HCT116 (cell line): ENCODE results near the gene SCN8A. TPM values are rescaled to one million over a fixed set of nuclear protein-coding genes. Genes with fewer than 3 reads are reported as not detected.

Source experiments
- ATAC-seq: fragments of 200-7000 bp; cut with Tn5 transposase; 2 replicates; pipeline ENCODE4 v1.9.1; 2020; ENCODE audit warnings: mild to moderate bottlenecking, moderate library complexity
- BruUV-seq: library from RNA; stranded (reverse); fragments of 400-500 nt; replicated peaks from 2 replicates; lab custom pipeline; 2021; lab: Mats Ljungman, UMichigan
- CTCF ChIA-PET: fragments of 300-600 bp; sonication (Branson Sonifier 250); formaldehyde crosslinking; loops from one replicate; lab custom pipeline; 2021; ENCODE audit warnings: antibody characterized with exemption; lab: Charles Lee
- POLR2A ChIA-PET: fragments of 300-600, 350-600 bp; sonication (Branson Sonifier 250); formaldehyde crosslinking; loops from one replicate; lab custom pipeline; 2021; ENCODE audit warnings: antibody characterized with exemption; lab: Charles Lee
- RAD21 ChIA-PET, 2 experiments: fragments of 300-600 bp; sonication (Branson Sonifier 250); formaldehyde crosslinking; loops; one replicate each; lab custom pipeline; 2023; ENCODE audit warnings: low total read pairs in 2 of 2; ENCODE audit not compliant: uncharacterized antibody in 2 of 2, unreplicated experiment in 2 of 2, low non-redundant PET in 1 of 2; lab: Charles Lee
- DNase-seq: peaks from one replicate; pipeline ENCODE4 v3.0.0-alpha.2; 2010; ENCODE audit warnings: low read depth, low spot score
- H2AFZ ChIP-seq: fragments of 200-600 bp; shearing (Covaris generic), sonication (generic); 2 replicates; pipeline ENCODE4 v1.6.1; 2017; ENCODE audit warnings: low read depth, mixed run types, mixed read lengths, antibody characterized with exemption, low read length; ENCODE audit not compliant: poor library complexity, severe bottlenecking
- H3K27ac ChIP-seq: 2 replicates; pipeline ENCODE4 v1.5.1; 2012; ENCODE audit warnings: low read depth, low read length
- H3K27me3 ChIP-seq: fragments of 200-600 bp; sonication (generic); 2 replicates; pipeline ENCODE4 v1.6.1; 2016; ENCODE audit warnings: mixed run types, low read length, mixed read lengths; ENCODE audit not compliant: insufficient read depth
- H3K36me3 ChIP-seq, 2 experiments: fragments of 200-500 bp in 1 of 2; fragments of 200-600 bp in 1 of 2; sonication (Bioruptor generic) in 1 of 2; sonication (generic) in 1 of 2; 2 replicates each; pipeline versions ENCODE4 v1.5.1 to v1.6.1; 2014 to 2016; ENCODE audit warnings: low read length in 2 of 2, inconsistent platforms in 1 of 2, mixed read lengths in 1 of 2, mixed run types in 1 of 2; ENCODE audit not compliant: insufficient read depth in 2 of 2, control insufficient read depth in 1 of 2
- H3K4me1 ChIP-seq, 2 experiments: fragments of 200-600 bp in 1 of 2; sonication (generic) in 1 of 2; 2 replicates each; pipeline versions ENCODE4 v1.5.1 to v1.6.1; 2012 to 2017; ENCODE audit warnings: low read length in 2 of 2, inconsistent platforms in 1 of 2, mild to moderate bottlenecking in 1 of 2, mixed read lengths in 1 of 2, mixed run types in 1 of 2, moderate library complexity in 1 of 2; ENCODE audit not compliant: insufficient read depth in 2 of 2, control insufficient read depth in 1 of 2
- H3K4me2 ChIP-seq: fragments of 200-600 bp; sonication (generic); 2 replicates; pipeline ENCODE4 v1.6.1; 2017; ENCODE audit warnings: mixed run types, low read length, mixed read lengths
- H3K4me3 ChIP-seq, 2 experiments: fragments of 200-600 bp in 1 of 2; sonication (generic) in 1 of 2; replicated peaks in 1 of 2; 2 replicates each; pipeline ENCODE4 v1.5.1; 2011 to 2016; ENCODE audit warnings: low read length in 2 of 2, control low read depth in 1 of 2, low read depth in 1 of 2, mild to moderate bottlenecking in 1 of 2, mixed read lengths in 1 of 2, mixed run types in 1 of 2
- H3K79me2 ChIP-seq: fragments of 200-600 bp; sonication (generic); 2 replicates; pipeline ENCODE4 v1.6.1; 2017; ENCODE audit warnings: mild to moderate bottlenecking, mixed run types, low read length, moderate library complexity, mixed read lengths; ENCODE audit not compliant: insufficient read depth
- H3K9ac ChIP-seq: fragments of 200-600 bp; sonication (generic); 2 replicates; pipeline ENCODE4 v1.6.1; 2016; ENCODE audit warnings: low read length, mixed read lengths
- H3K9me2 ChIP-seq: fragments of 200-600 bp; sonication (generic), shearing (Covaris generic); 2 replicates; pipeline ENCODE4 v1.6.1; 2017; ENCODE audit warnings: mixed run types, mild to moderate bottlenecking, moderate library complexity; ENCODE audit not compliant: insufficient read depth
- H3K9me3 ChIP-seq, 2 experiments: fragments of 200-500 bp in 1 of 2; fragments of 200-600 bp in 1 of 2; sonication (Bioruptor generic) in 1 of 2; sonication (generic) in 1 of 2; 2 replicates each; pipeline ENCODE4 v1.6.1; 2014 to 2017; ENCODE audit warnings: low read length in 2 of 2, mixed read lengths in 2 of 2, inconsistent platforms in 1 of 2, low read depth in 1 of 2, mild to moderate bottlenecking in 1 of 2, mixed run types in 1 of 2, moderate library complexity in 1 of 2; ENCODE audit not compliant: control insufficient read depth in 1 of 2, insufficient read depth in 1 of 2
- H4K20me1 ChIP-seq: fragments of 200-600 bp; sonication (generic), shearing (Covaris generic); 2 replicates; pipeline ENCODE4 v1.6.1; 2017; ENCODE audit warnings: mixed run types, mild to moderate bottlenecking, moderate library complexity; ENCODE audit not compliant: insufficient read depth
- ATF3 ChIP-seq: IDR thresholded peaks from 2 replicates; pipeline ENCODE4 v1.6.1; 2012
- CBX3 ChIP-seq: IDR thresholded peaks from 2 replicates; pipeline ENCODE4 v1.6.1; 2012; ENCODE audit warnings: low read depth
- CEBPB ChIP-seq: IDR thresholded peaks from 2 replicates; pipeline ENCODE4 v1.6.1; 2012; ENCODE audit warnings: low read depth
- CTCF ChIP-seq, 3 experiments: fragments of 200-600 bp in 1 of 3; sonication (generic) in 1 of 3; IDR thresholded peaks in 2 of 3; conservative IDR thresholded peaks in 1 of 3; 2 replicates each; pipeline ENCODE4 v1.5.1; 2012 to 2017; ENCODE audit warnings: low read depth in 2 of 3, low read length in 2 of 3, antibody characterized with exemption in 1 of 3, borderline replicate concordance in 1 of 3, control low read depth in 1 of 3, mild to moderate bottlenecking in 1 of 3, mixed read lengths in 1 of 3, mixed run types in 1 of 3, moderate library complexity in 1 of 3; ENCODE audit not compliant: insufficient read depth in 1 of 3
- EGR1 ChIP-seq: IDR thresholded peaks from 2 replicates; pipeline ENCODE4 v1.6.1; 2012; ENCODE audit warnings: low read depth
- EZH2 ChIP-seq: fragments of 200-600 bp; sonication (generic); IDR thresholded peaks from 2 replicates; pipeline ENCODE4 v1.6.1; 2017; ENCODE audit warnings: antibody characterized with exemption, mixed run types
- FOSL1 ChIP-seq: IDR thresholded peaks from 2 replicates; pipeline ENCODE4 v1.6.1; 2012; ENCODE audit warnings: low read depth
- JUND ChIP-seq: IDR thresholded peaks from 2 replicates; pipeline ENCODE4 v1.6.1; 2012
- POLR2A ChIP-seq: IDR thresholded peaks from 2 replicates; pipeline ENCODE4 v1.7.0; 2011; ENCODE audit warnings: borderline replicate concordance; ENCODE audit not compliant: insufficient read depth, insufficient read length; ENCODE audit errors: extremely low read depth
- POLR2AphosphoS5 ChIP-seq: IDR thresholded peaks from 2 replicates; pipeline ENCODE4 v1.6.1; 2011; ENCODE audit warnings: mild to moderate bottlenecking, low read depth, low read length, moderate library complexity
- RAD21 ChIP-seq: IDR thresholded peaks from 2 replicates; pipeline ENCODE4 v1.6.1; 2012; ENCODE audit warnings: low read depth, mild to moderate bottlenecking
- REST ChIP-seq: IDR thresholded peaks from 2 replicates; pipeline ENCODE4 v1.6.1; 2012; ENCODE audit warnings: low read depth
- SIN3A ChIP-seq: IDR thresholded peaks from 2 replicates; pipeline ENCODE4 v1.6.1; 2012; ENCODE audit warnings: low read depth
- SRF ChIP-seq: IDR thresholded peaks from 2 replicates; pipeline ENCODE4 v1.6.1; 2012; ENCODE audit warnings: low read depth
- YY1 ChIP-seq: IDR thresholded peaks from 2 replicates; pipeline ENCODE4 v1.6.1; 2011; ENCODE audit warnings: low read length, low read depth, moderate library complexity, mild to moderate bottlenecking; ENCODE audit not compliant: insufficient replicate concordance; ENCODE audit errors: extremely low read depth
- ZBTB33 ChIP-seq: IDR thresholded peaks from 2 replicates; pipeline ENCODE4 v1.6.1; 2011; ENCODE audit warnings: mild to moderate bottlenecking, low read length, moderate library complexity; ENCODE audit not compliant: insufficient replicate concordance; ENCODE audit errors: extremely low read depth
- intact Hi-C: fragments of 100-400 bp; cut with micrococcal nuclease; formaldehyde crosslinking; loops from 2 replicates; pipeline ENCODE4 v1.10.0; 2022
- total RNA-seq: library from RNA; stranded (reverse); gene quantifications from one replicate; pipeline ENCODE4 v1.2.1, GENCODE V29; 2021; ENCODE audit not compliant: unreplicated experiment

SCN8A gene
- total RNA-seq, 1 experiment from 2014 or later: 7.1 TPM

- intact Hi-C loops: no loop called here
- no peak overlapping the region for H3K4me2 ChIP-seq
- ChIA-PET CTCF (no interaction called here), RAD21 (no interaction called here), POLR2A (no interaction called here)
- ATAC-seq: no peak
- H3K27ac ChIP-seq: no peak overlapping the region
- H3K9me2 ChIP-seq: no peaks in the 10 kb centered on the region
- no peak overlapping the region for H3K9ac ChIP-seq
- no peak overlapping the region for H3K4me3 ChIP-seq
- TF ChIP-seq EGR1 (no peak), FOSL1 (no peak), EZH2 (no peak), REST (no peak), POLR2A (no peak), ATF3 (no peak), CTCF (IDR thresholded peaks at IDR 0.05 in 2 of 3, conservative IDR thresholded peaks at IDR 0.05 in 1 of 3; ENCODE audit: borderline replicate concordance in 1 of 3, insufficient read depth in 1 of 3, low read depth in 2 of 3, low read length in 2 of 3) (no peak), RAD21 (no peak), SRF (no peak), POLR2AphosphoS5 (no peak), ZBTB33 (no peak), JUND (no peak), SIN3A (no peak), YY1 (no peak), CBX3 (no peak), CEBPB (no peak)
- H2AFZ ChIP-seq: no peak overlapping the region
- no peaks in the 10 kb centered on the region for H3K4me1 ChIP-seq
- no peaks in the 10 kb centered on the region for H4K20me1 ChIP-seq
- H3K79me2 ChIP-seq: no peaks in the 10 kb centered on the region
- peaks cover 0 to 4% of the 10 kb centered on the region in 2 experiments; a peak in 2 of 4 replicates for H3K9me3 ChIP-seq
- BruUV-seq: no TSS peak
- no peaks in the 10 kb centered on the region for H3K36me3 ChIP-seq
- no peak for DNase-seq
- no peaks in the 10 kb centered on the region for H3K27me3 ChIP-seq
Observed at GRCh38 chr12:51642286-51642685, 51.3 kb downstream of the SCN8A start.
